ENCODE data around the gene PLEKHF1.
"Not testable (repeated sequence)": the region's sequence is repeated elsewhere in the genome, so short reads cannot be mapped to it uniquely, and the experiment has no call there.

The PLEKHF1 gene

DNA sequence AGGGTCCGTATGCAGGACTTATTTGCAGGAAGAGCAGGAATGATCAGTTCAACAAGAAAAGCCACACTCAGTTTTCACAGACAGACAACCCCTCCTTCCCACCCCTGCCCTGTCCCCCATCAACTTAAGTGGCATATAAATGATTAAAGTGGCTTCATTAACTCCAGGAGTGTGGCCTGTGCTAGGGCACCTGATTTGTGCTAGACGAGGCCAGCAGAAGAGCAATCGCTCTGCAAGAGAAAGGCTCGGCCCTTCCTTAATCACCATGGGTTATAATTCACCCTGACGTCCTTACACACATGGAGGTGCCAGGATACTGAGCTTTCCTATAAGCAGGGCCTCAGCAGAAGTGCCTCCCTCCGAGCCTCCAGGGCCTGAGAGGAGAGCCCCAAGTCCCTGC is 35.2 kb downstream of the PLEKHF1 start:
- DNase-seq (ENCODE audit: low spot score), result no peak

DNA sequence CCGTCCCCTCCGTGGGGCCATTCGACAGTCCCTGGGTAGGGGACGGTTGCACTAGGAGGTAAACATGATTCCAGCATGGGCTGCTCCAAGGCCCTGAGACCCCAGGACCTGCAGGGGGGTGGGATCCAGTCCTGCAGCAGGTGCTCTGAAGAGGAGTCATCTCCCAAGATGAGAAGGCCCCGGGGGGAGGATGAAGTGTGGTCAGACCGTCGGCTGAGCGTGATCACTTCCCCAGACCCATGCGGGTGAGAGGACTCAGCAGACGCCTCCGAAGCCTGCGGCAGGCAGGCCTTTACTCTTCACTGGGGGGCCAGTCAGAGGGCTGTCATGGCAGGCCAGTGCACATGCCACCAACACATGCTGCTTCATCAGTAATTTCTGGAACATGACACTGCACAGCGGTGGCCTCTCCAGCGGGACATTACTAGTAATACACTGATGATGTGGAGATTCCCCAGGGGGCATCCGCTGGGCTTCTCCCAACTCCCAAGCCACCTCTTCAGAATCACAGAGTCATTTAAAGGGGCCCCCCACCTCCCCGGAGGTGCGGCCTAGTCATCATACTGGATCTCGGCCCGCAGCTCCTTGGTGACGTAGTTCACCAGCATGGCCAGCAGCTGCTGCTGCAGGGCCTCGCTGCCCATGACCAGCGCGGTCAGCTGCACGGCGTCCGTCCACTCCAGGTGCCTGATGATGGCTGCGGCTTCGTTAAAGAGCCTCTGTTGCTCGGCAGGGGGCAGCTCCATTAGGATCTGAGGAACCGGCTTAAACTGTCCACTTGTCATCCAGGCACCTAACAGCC is 37.1 kb downstream of the PLEKHF1 start:
- no peak for DNase-seq (ENCODE audit: low spot score)

DNA sequence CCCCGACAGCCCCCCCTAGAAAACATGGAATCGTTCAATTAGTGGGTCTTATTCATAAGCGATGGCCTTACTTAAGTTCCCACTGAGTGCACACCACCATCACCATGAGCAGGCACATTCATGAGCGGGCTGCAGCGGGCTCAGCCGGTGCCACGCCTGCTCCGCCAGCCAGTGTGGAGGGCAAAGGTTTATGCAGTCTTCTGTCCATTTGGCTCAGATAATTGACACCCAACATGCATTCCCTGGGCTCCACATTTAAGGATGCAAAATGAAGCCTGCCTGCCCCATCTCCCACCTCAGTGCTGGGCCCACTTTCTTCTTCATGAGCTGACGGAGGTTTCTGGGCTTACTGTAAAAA is 37.7 kb downstream of the PLEKHF1 start:
- DNase-seq (ENCODE audit: low spot score), result no peak

DNA sequence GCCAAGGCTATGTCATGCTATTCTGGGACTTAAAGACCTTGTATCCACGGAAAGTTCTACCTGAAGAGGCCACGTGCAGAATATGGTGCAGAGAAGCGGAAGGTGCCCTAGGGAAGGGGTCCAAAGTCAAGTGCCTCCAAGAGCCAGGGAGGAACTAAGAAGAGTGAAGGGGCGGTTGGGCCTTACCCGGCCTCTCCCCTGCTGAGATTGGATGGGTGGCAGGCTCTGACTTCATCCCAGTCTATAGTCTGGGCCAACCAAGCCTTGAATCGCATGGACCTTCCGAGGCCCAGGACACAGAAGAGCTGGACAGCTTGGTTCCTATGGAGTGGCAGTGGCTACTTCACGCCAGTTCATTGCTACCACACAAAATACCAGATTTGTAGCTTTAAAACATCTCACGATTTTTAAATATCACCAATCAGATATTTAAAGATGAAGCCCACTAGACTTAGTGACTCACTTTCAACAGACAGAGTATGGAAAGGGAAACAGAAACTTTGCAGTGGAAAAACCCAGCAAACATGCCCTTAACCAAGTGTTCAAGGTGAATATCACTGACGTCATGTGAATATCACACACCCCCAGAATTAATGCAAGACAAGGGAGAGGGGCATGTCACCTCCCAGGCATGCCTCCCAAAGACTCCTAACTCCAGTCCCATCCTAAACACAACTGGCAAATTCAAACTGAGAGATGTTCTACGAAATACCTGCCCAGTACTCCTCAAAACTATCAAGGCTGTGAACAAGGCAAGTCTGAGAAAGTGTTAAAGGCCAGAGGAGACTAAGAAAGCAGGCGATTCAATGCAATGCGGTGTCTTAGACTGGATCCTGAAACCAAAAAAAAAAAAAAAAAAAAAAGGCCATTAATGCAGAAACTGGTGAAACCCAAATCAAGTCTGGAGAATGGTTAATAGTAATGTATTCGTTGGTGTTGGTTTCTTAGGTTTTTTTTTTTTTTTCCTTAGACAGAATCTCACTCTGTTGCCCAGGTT is 39.6 kb downstream of the PLEKHF1 start:
- no peak for DNase-seq (ENCODE audit: low spot score)

DNA sequence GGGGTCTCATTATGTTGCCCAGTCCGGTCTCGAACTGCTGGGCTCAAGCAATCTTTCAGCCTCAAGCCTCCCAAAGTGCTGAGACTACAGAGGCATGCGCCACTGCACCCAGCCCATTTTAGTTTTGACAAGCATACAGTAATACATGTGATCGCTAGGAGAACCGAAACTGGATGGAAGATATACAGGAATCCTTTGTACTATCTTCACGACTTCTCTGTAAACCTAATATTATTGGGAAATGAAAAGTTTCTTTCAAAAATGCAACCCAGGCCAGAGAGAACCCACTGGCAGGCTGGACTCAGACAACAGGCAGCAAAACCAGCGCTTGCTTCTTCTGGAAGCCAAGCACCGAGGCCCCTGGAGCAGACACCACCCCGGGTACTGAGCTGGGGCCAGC is 40.4 kb downstream of the PLEKHF1 start:
- DNase-seq (ENCODE audit: low spot score), result no peak

DNA sequence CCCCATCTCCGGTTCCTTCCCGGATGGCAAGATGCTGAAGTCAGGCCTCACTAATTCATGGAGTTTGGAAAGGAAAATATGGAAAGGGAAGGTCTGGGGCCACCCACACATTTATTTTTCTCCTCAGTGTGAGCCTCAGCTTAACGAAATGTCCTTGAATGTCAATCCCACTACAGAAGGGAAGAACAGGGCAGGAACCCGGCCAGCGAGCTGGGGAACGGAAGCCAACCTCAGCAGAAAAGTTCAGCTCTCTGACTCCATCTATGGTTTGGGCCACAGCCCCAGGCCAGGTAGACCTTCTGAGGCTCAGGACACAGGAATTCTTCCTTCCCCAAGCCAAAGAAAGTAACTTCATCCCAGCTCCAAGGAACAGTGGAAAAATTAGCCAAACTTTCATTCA is 41.4 kb downstream of the PLEKHF1 start:
- DNase-seq (ENCODE audit: low spot score), result no peak

DNA sequence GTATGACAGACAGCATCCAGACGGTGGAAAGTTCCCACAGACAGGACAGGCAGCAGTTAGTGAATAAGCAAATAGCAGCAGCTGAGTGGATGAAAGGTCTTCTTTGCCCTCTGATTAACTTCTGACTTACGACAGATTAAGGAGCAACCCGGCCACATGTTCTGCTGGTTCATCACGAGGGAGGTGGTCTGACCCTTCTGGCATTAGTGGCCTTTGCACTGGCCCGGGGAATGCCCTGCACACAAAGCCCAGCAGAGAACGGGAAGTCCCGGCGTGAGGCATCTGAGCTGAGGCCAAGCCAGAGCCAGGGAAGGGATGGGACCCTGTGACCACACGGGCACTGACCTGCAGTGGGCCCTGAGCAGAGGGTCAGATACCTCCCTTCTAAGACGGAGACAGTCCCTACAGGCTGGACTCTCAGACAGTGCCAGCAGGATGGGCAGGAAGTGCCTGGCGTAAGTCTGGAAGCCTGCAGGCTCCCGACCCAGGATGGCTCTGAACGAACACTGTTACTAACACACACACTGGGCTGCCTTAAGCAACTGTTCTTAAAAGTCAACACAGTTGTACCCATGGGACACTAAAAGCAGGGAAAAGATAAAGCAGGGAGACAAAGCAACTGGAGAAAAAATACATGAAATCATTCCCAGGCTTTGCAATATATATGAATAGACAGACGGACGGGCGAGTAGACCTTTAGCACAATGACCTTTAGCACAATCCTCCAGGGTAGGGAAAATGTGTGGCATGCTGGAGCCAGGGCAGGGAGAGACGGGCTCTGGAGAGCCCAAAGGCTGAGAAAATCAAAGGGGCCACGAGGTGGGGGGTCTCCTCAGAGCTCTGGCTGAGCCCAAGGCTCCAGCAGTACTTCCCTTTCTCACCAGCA is 43.5 kb downstream of the PLEKHF1 start:
- no peak for DNase-seq (ENCODE audit: low spot score)

DNA sequence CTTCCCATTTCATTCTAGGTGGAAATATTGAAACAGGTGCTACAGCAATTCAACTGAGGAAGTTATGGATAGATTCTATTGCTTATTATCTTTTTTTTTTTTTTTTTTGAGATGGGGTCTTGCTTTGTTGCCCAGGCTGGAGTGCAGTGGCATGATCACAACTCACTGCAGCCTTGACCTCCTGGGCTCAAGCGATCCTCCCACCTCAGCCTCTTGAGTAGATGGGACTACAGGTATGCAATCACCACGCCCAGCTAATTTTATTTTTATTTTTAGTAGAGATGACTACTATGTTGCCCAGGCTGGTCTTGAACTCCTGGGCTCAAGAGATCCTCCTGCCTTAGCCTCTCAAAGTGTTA is 44.2 kb downstream of the PLEKHF1 start:
- not testable (repeated sequence) for DNase-seq (ENCODE audit: low spot score)

DNA sequence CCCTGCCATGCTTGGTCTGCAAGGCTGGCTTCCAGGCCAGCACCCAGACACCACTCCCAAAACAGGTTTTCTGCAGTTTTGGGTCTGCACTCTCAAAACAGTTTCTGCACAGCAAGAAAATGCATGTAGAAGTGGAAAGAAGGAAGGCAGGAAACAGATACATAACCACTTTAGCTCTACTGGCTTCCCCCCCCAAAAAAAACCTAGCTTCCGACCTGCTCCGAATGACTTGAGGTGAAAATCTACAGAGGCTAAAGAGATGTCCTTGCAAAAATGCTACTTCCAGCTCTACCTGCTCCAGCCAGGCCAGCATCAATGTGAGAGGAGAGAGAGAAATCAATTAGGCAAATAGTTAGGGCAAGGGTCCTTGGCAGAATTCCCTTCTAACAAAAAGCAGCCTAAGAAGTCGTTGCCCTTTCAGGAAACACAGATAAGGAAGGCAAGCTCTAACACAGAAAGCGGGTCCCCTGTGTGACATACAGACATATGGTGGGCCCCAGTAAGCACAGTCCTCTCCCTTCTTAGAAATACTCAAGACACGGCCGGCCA is 46.4 kb downstream of the PLEKHF1 start:
- no peak for DNase-seq (ENCODE audit: low spot score)

DNA sequence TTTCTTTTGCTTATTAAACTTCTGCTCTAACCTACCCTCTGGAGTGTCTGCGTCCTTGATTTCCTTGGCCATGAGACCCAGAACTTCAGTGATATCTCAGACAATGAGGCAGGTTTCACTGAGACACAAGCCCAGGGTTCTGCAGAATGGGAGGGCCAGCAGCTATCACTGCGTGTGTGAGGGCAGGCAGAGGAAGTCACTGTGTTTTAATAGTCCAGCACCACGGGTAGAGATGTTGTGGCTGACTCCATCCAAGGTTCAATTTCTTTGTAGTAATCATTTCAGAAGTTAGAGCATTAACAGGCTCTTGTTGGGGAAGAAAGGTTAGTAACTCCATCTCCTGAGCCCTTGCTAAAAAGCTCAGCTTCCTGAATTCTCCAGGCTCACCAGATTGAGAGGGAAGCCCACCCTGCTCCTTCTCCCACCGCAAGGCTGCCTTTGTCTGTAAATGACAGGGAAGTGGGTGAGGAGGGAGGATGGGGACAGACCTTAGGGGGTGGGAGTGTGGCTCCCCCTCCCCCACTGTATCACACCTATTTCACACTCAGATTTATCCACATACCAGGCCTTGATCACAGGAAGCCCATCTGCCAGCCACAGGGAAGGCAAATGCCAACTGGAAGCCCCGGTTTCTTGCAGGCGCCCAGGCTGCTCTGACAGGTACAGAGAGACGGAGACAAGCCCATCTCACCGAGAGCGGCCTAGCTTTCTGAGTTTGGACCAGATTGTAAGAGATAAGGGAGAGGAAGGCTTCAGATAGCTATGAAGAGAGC is 47.7 kb downstream of the PLEKHF1 start:
- no peak for DNase-seq (ENCODE audit: low spot score)

DNA sequence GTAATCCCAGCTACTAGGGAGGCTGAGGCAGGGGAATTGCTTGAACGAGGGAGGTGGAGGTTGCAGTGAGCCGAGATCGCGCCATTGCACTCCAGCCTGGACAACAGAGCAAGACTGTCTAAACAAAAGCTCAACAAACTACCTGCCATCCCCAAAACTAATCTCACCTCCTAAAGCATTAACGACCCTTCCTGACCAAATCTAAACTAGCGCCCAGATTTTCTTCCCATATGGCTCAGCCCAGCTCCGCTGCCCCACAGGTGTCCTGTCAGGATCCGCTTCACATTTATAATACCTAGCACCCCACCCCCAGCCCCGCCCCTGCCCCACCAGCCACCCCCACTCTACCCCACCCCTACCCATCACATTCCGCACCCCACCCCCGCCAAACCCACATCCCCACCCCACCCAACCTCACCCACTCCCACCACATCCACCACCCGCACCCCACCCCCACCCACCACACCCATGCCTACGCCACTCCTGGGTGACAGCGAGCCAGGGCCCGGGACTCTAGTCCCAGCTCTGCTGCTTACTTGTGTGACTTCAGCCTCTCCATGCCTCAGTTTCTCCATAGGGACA is 49.2 kb downstream of the PLEKHF1 start:
- DNase-seq (ENCODE audit: low spot score), result no peak

DNA sequence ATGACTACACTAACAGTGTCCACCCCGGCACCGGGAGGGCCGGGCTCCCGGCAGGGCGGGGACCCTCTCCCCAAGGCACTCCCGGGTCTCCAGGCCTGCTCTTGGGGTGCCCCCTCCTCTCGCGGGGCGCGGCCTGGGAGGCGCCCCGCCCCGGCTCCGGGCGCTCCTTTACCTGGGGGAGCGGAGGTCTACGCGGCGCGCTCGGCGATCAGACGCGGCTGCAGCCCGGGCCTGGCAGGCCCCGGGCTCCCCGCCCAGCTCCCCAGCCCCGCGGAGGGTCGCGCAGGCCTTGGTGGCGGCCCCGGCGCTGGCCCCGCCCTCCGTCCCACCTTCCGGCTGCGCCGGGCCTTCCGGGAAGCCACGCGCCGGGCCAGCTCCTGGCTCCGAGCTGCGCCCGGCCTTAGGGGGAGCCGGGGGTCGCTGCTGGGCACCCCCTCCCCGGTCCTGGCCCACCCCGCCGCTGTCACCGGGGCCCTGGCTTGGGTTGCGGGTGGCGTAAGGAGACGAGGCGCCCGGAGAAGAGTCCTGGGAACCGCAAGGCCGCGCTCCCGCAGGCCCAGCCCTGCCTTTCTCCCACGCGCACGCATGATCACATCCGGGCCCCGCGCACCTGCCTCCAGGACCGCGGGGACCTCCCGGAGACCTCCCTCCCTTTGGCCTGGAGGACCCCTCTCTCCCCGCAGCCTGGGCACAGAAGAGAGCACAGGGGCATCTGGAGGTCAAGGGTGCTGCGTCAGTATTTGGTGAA is 49.9 kb downstream of the PLEKHF1 start, which contains the start of gene C19orf12:
Gene C19orf12, minus strand, starts transcription at position 309 of the 748 bp plus-strand sequence. CDS start 6,848 bp downstream, outside the sequence.
- no peak for DNase-seq (ENCODE audit: low spot score)

DNA sequence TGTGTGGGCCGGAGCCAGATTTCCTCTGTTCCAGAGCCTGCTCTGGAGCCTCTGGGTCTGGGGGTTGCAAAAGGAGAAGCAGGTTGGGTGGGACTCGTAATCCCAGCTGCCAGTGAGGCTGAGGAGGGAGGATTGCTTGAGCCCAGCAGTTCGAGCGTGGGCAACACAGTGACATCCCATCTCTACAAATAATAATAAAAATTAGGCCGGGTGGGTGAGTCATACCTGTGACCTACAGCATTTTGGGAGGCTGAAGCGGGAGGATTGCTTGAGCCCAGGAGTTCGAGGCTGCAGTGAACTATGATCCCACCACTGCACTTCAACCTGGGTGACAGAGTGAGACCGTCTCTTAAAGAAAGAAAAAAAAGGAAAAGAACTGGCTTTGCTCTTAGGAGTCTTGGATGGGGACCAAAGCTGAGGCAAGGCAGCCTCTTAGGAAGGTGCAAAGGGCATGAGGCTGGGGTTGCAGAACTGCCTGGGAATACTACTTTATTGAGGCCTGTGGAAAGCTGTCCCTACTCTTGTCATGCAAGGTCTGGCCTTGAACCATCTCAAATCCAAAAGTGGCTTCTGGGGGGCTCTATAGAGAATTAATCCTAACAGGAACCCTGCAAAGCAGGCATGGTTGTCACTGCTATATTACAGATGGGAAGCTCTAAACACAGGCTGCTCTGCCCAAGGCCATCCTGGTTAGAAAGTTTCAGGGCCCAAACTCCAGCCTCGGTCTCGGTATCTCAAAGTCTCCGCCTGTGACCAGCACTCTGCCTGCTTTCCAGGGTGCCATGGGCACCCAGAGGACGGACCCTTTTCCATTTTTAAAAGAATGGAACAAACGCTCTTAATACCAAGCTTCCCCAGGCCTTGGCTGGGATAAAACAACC is 50.7 kb downstream of the PLEKHF1 start:
- no peak for DNase-seq (ENCODE audit: low spot score)

DNA sequence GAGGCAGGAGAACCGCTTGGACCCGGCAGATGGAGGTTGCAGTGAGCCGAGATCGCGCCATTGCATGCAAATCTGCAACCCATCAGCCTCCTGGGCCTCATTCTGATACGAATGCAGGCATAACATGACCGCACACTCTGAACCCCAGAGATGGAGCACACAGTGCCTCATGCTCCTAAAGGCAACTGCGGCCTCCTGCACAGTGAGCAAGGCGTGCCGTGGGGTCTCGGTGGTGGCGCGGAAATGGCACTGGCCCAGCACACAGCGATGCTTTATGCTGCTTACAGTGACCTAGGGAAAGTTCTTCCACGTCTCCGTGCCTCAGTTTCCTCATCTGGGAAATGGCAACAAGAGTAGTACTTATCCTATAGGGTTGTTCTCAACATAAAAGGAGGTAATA is 51.8 kb downstream of the PLEKHF1 start:
- DNase-seq (ENCODE audit: low spot score), result no peak

DNA sequence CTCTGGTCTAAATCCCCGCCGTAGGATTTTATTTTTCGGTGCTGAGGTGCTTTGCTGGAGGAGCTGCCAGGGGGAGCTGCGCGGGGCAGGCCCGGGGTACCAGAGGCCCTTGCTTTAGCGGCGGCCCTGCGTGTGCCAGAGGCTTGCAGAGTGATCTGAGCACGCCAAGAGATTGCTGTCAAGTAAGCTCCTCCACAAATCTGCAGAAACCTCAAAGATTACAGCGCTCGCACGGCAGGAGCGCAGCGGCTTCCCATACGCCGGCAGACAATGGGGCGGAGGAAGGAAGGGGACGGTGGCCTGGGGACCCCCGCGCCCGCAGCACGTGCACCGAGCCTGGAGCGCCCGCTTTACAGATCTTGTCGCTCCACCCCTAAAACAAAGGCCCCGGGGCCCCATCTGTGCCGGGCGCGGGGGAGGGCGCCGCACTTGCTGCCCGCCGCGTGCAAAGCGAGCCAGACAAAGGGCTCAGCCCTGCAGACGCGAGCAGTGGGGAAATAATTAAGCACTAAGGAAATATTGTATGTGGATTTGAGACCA is 58.9 kb downstream of the PLEKHF1 start:
- no peak for DNase-seq (ENCODE audit: low spot score)

DNA sequence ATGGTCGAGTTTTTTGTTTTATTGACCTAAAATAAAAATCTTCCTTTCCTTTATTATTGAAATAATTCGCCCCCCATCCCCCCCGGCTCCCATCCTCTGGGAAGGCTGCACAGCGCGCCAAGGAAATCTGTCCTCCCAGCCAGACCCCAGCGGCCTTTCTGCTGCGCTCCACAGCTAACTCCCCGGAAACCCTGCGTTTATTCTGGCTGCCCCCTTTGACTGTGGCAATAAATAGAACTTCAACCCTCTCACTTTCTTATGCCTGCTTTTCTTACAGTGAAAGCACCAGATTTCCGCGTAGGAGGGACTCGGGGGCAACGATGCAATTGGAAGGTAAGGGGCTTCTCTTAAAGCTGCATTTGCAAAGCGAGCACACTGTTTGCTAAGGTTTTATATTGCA is 59.5 kb downstream of the PLEKHF1 start:
- DNase-seq (ENCODE audit: low spot score), result no peak

Data from COLO829 (cell line).